ENCODE data around the gene ZNG1A.
"Not testable (repeated sequence)": the region's sequence is repeated elsewhere in the genome, so short reads cannot be mapped to it uniquely, and the experiment has no call there.

- not testable (repeated sequence) for TF ChIP-seq ZNF274 (IDR thresholded peaks at IDR 0.05; ENCODE audit: low read depth, low read length); YY1 (IDR thresholded peaks at IDR 0.05; ENCODE audit: insufficient read depth, insufficient read length)
- peak; percentile 17 for TF ChIP-seq SUZ12 (IDR thresholded peaks at IDR 0.05; ENCODE audit: extremely low read depth, insufficient read depth, insufficient read length)
These were observed 66.0 kb downstream of the ZNG1A start for GRCh38 chr9:112589-113467.

Data from NT2/D1 (cell line).